ENCODE results near the gene IGF1R.
A peak's percentile ranks its signal among the peaks of the same experiment; 100 is the strongest.

The IGF1R gene

DNA sequence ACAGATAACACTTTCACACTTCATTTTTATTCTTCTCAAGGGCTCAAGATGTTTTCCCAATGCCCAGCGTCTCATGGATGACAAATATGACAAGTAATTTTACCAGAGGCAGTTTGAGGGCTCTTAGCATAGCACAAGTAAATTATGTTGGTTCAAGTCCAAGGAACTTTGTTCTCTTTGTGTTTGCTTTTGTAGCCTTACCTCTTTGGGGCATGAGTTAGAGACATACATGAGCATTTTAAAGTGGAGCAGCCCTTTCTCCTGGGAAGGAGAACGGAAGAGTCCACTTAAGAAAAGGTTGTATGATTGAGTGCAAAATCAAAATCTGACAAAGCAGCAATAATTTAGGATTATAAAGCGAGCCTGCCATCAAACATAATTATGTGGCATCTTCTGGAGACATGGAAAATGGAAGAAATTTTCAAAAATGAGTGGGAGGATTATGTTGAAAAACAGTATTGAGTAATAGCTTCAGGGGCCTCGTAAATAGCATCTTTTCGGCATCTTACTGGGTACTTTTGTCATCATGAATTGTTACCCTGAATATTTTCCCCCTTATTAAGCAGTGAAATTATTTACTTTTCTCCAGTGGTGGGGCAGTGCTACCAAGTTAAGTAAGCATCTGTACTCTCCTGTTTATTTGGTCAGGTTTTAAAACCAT is 293.4 kb downstream of the IGF1R start:
- peaks cover 79% of the 10 kb centered on the region for H3K36me3 ChIP-seq (ENCODE audit: insufficient read depth, low read length)

DNA sequence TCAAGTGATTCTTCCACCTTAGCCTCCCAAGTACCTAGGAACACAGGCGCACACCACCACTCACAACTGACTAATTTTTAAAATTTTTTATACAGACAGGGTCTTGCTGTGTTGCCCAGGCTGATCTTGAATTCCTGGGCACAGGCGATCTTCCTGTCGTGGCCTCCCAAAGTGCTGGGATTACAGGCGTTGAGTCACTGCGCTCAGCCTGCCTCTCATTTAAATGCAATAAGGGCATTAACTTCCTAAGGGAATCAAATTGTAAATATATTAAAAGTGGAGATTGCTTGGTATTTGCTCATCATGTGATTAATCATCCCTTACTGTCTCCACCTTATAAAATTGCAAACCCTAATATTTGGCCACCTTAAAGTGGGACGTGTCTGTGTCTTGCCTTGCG is 294.1 kb downstream of the IGF1R start:
- Histone ChIP-seq H3K4me2 (ENCODE audit: insufficient read depth, low read length) (no peak overlapping the region), H3K4me3 (ENCODE audit: low read depth in 1 of 2, low read length in 2 of 2) (no peak overlapping the region), H3K9me3 (ENCODE audit: insufficient read depth, low read length, severe bottlenecking) (no peaks in the 10 kb centered on the region), H3K9ac (ENCODE audit: low read depth, low read length) (no peak overlapping the region), H4K20me1 (ENCODE audit: insufficient read depth, low read length) (no peaks in the 10 kb centered on the region), H3K27me3 (ENCODE audit: insufficient read depth, low read length, poor library complexity) (no peaks in the 10 kb centered on the region), H2AFZ (ENCODE audit: low read depth, low read length) (no peak overlapping the region), H3K27ac (ENCODE audit: low read length) (no peak overlapping the region), H3K79me2 (ENCODE audit: insufficient read depth, low read length) (no peaks in the 10 kb centered on the region; the same call in 1 of the 2 replicates), H3K36me3 (ENCODE audit: insufficient read depth, low read length) (peaks cover 75% of the 10 kb centered on the region), H3K4me1 (ENCODE audit: insufficient read depth, low read length) (peaks cover 3% of the 10 kb centered on the region; the same call in 1 of the 2 replicates)
- no peak for DNase-seq
- TF ChIP-seq, protein P1, sequence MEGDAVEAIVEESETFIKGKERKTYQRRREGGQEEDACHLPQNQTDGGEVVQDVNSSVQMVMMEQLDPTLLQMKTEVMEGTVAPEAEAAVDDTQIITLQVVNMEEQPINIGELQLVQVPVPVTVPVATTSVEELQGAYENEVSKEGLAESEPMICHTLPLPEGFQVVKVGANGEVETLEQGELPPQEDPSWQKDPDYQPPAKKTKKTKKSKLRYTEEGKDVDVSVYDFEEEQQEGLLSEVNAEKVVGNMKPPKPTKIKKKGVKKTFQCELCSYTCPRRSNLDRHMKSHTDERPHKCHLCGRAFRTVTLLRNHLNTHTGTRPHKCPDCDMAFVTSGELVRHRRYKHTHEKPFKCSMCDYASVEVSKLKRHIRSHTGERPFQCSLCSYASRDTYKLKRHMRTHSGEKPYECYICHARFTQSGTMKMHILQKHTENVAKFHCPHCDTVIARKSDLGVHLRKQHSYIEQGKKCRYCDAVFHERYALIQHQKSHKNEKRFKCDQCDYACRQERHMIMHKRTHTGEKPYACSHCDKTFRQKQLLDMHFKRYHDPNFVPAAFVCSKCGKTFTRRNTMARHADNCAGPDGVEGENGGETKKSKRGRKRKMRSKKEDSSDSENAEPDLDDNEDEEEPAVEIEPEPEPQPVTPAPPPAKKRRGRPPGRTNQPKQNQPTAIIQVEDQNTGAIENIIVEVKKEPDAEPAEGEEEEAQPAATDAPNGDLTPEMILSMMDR (IDR thresholded peaks at IDR 0.05; ENCODE audit: borderline replicate concordance, extremely low read depth, low read length, poor library complexity, severe bottlenecking), result no peak
- no peak for TF ChIP-seq EZH2 (IDR thresholded peaks at IDR 0.05; ENCODE audit: borderline replicate concordance, low read depth, low read length, severe bottlenecking)
- no peak for ATAC-seq (ENCODE audit: insufficient read depth, low read depth)

More for the DNA sequence above, 293.4 kb downstream of the IGF1R start:
- Histone ChIP-seq H3K9me3 (ENCODE audit: insufficient read depth, low read length, severe bottlenecking) (no peaks in the 10 kb centered on the region), H3K27ac (ENCODE audit: low read length) (no peak overlapping the region), H3K79me2 (ENCODE audit: insufficient read depth, low read length) (no peaks in the 10 kb centered on the region; the same call in 1 of the 2 replicates), H3K4me1 (ENCODE audit: insufficient read depth, low read length) (peaks cover 3% of the 10 kb centered on the region; the same call in 1 of the 2 replicates), H3K27me3 (ENCODE audit: insufficient read depth, low read length, poor library complexity) (no peaks in the 10 kb centered on the region), H3K4me2 (ENCODE audit: insufficient read depth, low read length) (no peak overlapping the region), H3K9ac (ENCODE audit: low read depth, low read length) (no peak overlapping the region), H4K20me1 (ENCODE audit: insufficient read depth, low read length) (no peaks in the 10 kb centered on the region), H3K4me3 (ENCODE audit: low read depth in 1 of 2, low read length in 2 of 2) (no peak overlapping the region), H2AFZ (ENCODE audit: low read depth, low read length) (no peak overlapping the region)
- ATAC-seq (ENCODE audit: insufficient read depth, low read depth) (no peak), DNase-seq (no peak)
- TF ChIP-seq, protein P1 (IDR thresholded peaks at IDR 0.05; ENCODE audit: borderline replicate concordance, extremely low read depth, low read length, poor library complexity, severe bottlenecking), result no peak
- no peak for TF ChIP-seq EZH2 (IDR thresholded peaks at IDR 0.05; ENCODE audit: borderline replicate concordance, low read depth, low read length, severe bottlenecking)

- Histone ChIP-seq H3K9me3 (ENCODE audit: insufficient read depth, low read length, severe bottlenecking) (no peaks in the 10 kb centered on the region), H3K27me3 (ENCODE audit: insufficient read depth, low read length, poor library complexity) (no peaks in the 10 kb centered on the region), H3K36me3 (ENCODE audit: insufficient read depth, low read length) (peaks cover 71% of the 10 kb centered on the region), H3K4me3 (ENCODE audit: low read depth in 1 of 2, low read length in 2 of 2) (no peak overlapping the region), H3K4me2 (ENCODE audit: insufficient read depth, low read length) (no peak overlapping the region), H3K4me1 (ENCODE audit: insufficient read depth, low read length) (peaks cover 3% of the 10 kb centered on the region; the same call in 1 of the 2 replicates), H3K9ac (ENCODE audit: low read depth, low read length) (no peak overlapping the region), H3K27ac (ENCODE audit: low read length) (0 out of 2 replicates have a peak overlapping the region, but pooled peaks have one; percentile 35), H4K20me1 (ENCODE audit: insufficient read depth, low read length) (no peaks in the 10 kb centered on the region), H3K79me2 (ENCODE audit: insufficient read depth, low read length) (no peaks in the 10 kb centered on the region; the same call in 1 of the 2 replicates), H2AFZ (ENCODE audit: low read depth, low read length) (no peak overlapping the region)
- DNase-seq (no peak), ATAC-seq (ENCODE audit: insufficient read depth, low read depth) (no peak)
- TF ChIP-seq, protein P1 (IDR thresholded peaks at IDR 0.05; ENCODE audit: borderline replicate concordance, extremely low read depth, low read length, poor library complexity, severe bottlenecking), result no peak
- no peak for TF ChIP-seq EZH2 (IDR thresholded peaks at IDR 0.05; ENCODE audit: borderline replicate concordance, low read depth, low read length, severe bottlenecking)
Observed at GRCh38 chr15:98943051-98943508, 294.7 kb downstream of the IGF1R start.

All from DND-41 (cell line).